GM13976 (cell line): Measurements from ENCODE around the gene SCAMP1.

ENCODE experiments used
- DNase-seq: peaks from one replicate; pipeline ENCODE4 v3.0.0; 2012; ENCODE audit warnings: low spot score
- in situ Hi-C: fragments of 300-500 bp; cut with MboI; formaldehyde crosslinking; loops from one replicate; pipeline ENCODE4 v1.12.0; 2022; ENCODE audit warnings: low sequenced_read_pairs, mixed read lengths, inconsistent platforms; ENCODE audit not compliant: unreplicated experiment
- TF ChIP-seq, protein P1 (sequence below): IDR thresholded peaks from 2 replicates; pipeline ENCODE4 v1.5.1; 2012; ENCODE audit warnings: borderline replicate concordance, mild to moderate bottlenecking; ENCODE audit not compliant: insufficient read depth; ENCODE audit errors: extremely low read depth, missing control alignments, control extremely low read depth

SCAMP1 gene

DNA sequence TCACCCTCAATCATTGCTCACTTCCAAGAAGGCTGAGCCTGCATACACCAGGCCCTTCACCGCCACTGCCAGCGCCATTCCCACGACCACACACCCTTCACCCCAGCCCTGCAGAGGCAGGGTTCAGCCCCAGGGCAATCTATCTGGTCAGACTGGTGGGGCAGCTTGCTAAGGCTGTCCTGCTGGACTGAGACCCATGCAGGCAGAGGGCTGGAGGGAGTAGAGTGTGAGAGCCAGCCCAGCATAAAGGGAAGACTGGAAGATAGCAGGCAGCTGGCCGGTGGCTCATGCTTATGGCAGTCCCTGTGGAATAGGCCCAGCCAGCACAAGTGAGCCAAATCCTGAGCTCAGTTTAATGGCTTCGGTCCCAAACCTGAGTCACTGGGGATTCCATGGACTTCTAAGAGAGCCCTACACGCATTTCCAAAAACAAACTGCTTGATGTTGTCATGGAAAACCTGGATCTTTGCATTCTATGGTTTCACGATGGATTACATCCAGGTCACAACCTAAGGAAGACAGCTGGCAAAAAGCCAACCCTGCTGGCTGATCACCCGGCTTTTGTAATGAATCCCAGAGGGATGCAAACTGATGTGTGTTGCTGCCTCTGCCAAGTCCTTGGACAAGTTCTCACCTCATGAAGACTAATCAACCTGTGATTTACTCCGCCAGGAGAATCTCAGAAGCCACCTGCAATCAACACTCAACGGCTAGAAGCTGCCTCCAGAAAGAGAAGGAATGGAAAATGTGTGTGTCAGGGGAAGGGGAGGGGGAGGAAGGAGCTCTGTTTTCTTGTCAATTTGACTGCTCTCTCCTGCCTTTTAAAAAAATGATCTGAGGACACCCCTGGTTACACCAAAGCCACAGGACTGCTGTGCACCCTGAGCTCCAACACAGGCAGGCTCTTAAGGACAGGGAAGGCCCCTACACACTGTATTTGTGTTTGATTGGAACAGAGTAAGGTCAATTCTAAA lies 144.6 kb downstream of the SCAMP1 start:
- in situ Hi-C loops, result no loop called here
- TF ChIP-seq, protein P1, sequence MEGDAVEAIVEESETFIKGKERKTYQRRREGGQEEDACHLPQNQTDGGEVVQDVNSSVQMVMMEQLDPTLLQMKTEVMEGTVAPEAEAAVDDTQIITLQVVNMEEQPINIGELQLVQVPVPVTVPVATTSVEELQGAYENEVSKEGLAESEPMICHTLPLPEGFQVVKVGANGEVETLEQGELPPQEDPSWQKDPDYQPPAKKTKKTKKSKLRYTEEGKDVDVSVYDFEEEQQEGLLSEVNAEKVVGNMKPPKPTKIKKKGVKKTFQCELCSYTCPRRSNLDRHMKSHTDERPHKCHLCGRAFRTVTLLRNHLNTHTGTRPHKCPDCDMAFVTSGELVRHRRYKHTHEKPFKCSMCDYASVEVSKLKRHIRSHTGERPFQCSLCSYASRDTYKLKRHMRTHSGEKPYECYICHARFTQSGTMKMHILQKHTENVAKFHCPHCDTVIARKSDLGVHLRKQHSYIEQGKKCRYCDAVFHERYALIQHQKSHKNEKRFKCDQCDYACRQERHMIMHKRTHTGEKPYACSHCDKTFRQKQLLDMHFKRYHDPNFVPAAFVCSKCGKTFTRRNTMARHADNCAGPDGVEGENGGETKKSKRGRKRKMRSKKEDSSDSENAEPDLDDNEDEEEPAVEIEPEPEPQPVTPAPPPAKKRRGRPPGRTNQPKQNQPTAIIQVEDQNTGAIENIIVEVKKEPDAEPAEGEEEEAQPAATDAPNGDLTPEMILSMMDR, result no peak
- no peak for DNase-seq

GRCh38 chr5:78505860-78506259 lies 145.4 kb downstream of the SCAMP1 start:
- no peak for DNase-seq
- TF ChIP-seq, protein P1, result no peak
- in situ Hi-C loops, result no loop called here

DNA sequence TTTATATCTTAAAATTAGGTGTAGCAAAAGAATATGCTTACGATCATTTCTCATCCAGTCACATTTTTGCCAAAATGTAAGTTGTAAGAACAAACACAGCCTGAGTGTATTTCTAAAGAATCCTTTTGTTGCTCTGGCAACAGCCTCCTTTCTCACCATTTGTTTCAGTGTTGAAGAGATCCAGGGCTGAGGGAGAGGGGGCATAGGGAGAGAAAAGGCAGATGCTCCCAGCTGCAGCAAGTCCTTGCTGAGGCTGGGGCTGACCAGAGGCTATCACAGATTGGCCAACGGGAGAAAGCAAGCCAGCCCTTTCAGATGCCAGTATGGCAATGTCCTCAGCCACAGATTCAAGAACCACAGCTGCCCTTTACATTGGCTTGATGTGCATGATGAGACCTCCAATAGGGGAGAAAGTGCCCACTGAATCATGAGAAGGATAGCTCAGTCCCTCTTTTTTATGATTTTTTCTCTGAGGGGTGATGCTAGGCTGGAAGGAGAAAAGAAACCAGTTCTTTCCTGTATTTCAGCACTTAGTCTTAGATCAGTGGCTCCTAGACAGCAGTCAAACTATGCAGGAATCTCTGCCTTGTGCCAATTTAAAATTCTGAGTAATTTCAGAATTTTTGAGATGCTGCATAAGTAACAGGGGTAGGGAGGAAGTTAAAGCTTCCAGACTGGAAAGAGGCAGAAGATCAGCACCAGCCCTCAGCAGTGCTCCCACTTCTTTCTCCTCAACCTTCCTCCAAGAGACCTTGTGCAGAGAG lies 146.0 kb downstream of the SCAMP1 start:
- DNase-seq, result no peak

DNA sequence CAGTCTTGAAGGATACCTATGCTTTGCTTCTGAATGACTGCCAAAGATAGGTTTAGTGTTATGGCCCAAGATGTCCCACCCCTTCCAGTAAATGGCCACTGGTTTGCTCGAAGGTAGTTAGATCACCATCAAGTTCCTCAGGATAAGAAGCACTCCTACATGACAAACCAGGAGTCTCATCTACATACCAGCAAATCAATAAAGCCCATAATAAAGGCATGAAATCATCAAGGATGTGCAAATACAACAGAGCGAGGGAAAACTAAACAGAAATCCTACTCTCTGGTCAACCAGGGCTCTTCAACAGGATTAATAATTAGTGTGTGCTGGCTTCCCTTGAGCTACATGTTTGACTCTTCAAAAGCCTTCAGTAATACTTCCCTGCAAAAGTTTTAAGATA lies 147.1 kb downstream of the SCAMP1 start:
- in situ Hi-C loops, result no loop called here
- no peak for DNase-seq
- TF ChIP-seq, protein P1, result no peak

More for the DNA sequence above, 146.0 kb downstream of the SCAMP1 start:
- in situ Hi-C loops, result no loop called here
- TF ChIP-seq, protein P1, result no peak

DNA sequence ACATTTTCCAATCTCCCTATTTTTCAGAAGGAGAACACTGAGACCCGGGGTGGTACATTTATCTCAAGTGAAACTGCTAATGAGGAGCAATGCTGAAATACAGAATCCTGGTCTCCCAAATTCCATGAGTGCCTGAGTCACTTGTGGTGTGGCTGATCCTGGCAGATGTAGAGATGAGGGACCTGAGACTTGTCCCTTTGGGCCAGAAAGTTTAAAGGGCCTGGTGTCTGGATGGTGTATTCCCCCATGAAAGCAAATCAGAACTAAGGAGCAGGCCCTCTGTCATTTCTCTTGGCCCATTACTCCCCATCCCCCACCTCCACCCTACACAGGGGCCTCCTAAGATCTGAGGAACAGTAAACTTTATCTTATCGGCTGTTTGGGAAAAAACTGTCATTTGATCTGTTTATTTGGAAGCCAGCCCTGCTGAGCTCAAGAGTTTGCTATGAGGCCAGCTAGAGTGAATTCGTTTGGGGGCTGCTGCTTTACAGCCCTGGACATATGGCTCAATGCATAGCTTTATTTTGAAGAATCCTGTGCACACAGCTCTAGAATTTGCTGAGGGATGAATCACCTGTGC lies 147.9 kb downstream of the SCAMP1 start:
- DNase-seq, result no peak
- in situ Hi-C loops, result no loop called here
- TF ChIP-seq, protein P1, result no peak

GRCh38 chr5:78509145-78509865 lies 148.9 kb downstream of the SCAMP1 start:
- DNase-seq, result no peak

More at GRCh38 chr5:78509145-78509865, 148.9 kb downstream of the SCAMP1 start:
- in situ Hi-C loops, result no loop called here
- TF ChIP-seq, protein P1, result no peak
